ENCODE measurements around the gene ASTN2.

The ASTN2 gene

GRCh38 chr9:117156144-117156688 lies 258.6 kb downstream of the ASTN2 start:
- DNase-seq = no peak
- TF ChIP-seq GATA1 (IDR thresholded peaks at IDR 0.05; ENCODE audit: low read depth, low read length) (no peak), POLR2A (IDR thresholded peaks at IDR 0.05; ENCODE audit: low read length) (no peak)

GRCh38 chr9:117153021-117153420 lies 261.8 kb downstream of the ASTN2 start:
- TF ChIP-seq POLR2A (IDR thresholded peaks at IDR 0.05; ENCODE audit: low read length) = no peak
- no peak for TF ChIP-seq GATA1 (IDR thresholded peaks at IDR 0.05; ENCODE audit: low read depth, low read length)
- no peak for DNase-seq

GRCh38 chr9:117151716-117152115 lies 263.1 kb downstream of the ASTN2 start:
- no peak for DNase-seq
- TF ChIP-seq POLR2A (IDR thresholded peaks at IDR 0.05; ENCODE audit: low read length) (no peak), GATA1 (IDR thresholded peaks at IDR 0.05; ENCODE audit: low read depth, low read length) (no peak)

GRCh38 chr9:117149996-117150395 lies 264.9 kb downstream of the ASTN2 start:
- TF ChIP-seq GATA1 (IDR thresholded peaks at IDR 0.05; ENCODE audit: low read depth, low read length) (no peak), POLR2A (IDR thresholded peaks at IDR 0.05; ENCODE audit: low read length) (no peak)
- DNase-seq = no peak

GRCh38 chr9:117145811-117146490 lies 268.9 kb downstream of the ASTN2 start:
- TF ChIP-seq GATA1 (IDR thresholded peaks at IDR 0.05; ENCODE audit: low read depth, low read length) (no peak), POLR2A (IDR thresholded peaks at IDR 0.05; ENCODE audit: low read length) (no peak)
- DNase-seq = no peak

GRCh38 chr9:117145081-117145480 lies 269.8 kb downstream of the ASTN2 start:
- DNase-seq = no peak
- TF ChIP-seq POLR2A (IDR thresholded peaks at IDR 0.05; ENCODE audit: low read length) (no peak), GATA1 (IDR thresholded peaks at IDR 0.05; ENCODE audit: low read depth, low read length) (no peak)

- DNase-seq = no peak
- TF ChIP-seq POLR2A (IDR thresholded peaks at IDR 0.05; ENCODE audit: low read length) (no peak), GATA1 (IDR thresholded peaks at IDR 0.05; ENCODE audit: low read depth, low read length) (no peak)
Measured at GRCh38 chr9:117138231-117138630, 276.6 kb downstream of the ASTN2 start.

- TF ChIP-seq GATA1 (IDR thresholded peaks at IDR 0.05; ENCODE audit: low read depth, low read length) (no peak), POLR2A (IDR thresholded peaks at IDR 0.05; ENCODE audit: low read length) (no peak)
Measured at GRCh38 chr9:117136461-117136860, 278.4 kb downstream of the ASTN2 start.

GRCh38 chr9:117135501-117136098 lies 279.3 kb downstream of the ASTN2 start:
- TF ChIP-seq GATA1 (IDR thresholded peaks at IDR 0.05; ENCODE audit: low read depth, low read length) = no peak
- no peak for DNase-seq

More at GRCh38 chr9:117136461-117136860, 278.4 kb downstream of the ASTN2 start:
- DNase-seq = no peak

GRCh38 chr9:117134826-117135500 lies 279.9 kb downstream of the ASTN2 start:
- TF ChIP-seq POLR2A (IDR thresholded peaks at IDR 0.05; ENCODE audit: low read length) (no peak), GATA1 (IDR thresholded peaks at IDR 0.05; ENCODE audit: low read depth, low read length) (no peak)
- no peak for DNase-seq

- no peak for DNase-seq
- TF ChIP-seq GATA1 (IDR thresholded peaks at IDR 0.05; ENCODE audit: low read depth, low read length) (no peak), POLR2A (IDR thresholded peaks at IDR 0.05; ENCODE audit: low read length) (no peak)
Measured at GRCh38 chr9:117126871-117127270, 288.0 kb downstream of the ASTN2 start.

GRCh38 chr9:117125531-117125930 lies 289.3 kb downstream of the ASTN2 start:
- no peak for DNase-seq
- no peak for TF ChIP-seq GATA1 (IDR thresholded peaks at IDR 0.05; ENCODE audit: low read depth, low read length)
- TF ChIP-seq POLR2A (IDR thresholded peaks at IDR 0.05; ENCODE audit: low read length) = no peak

- no peak for DNase-seq
- TF ChIP-seq POLR2A (IDR thresholded peaks at IDR 0.05; ENCODE audit: low read length) (no peak), GATA1 (IDR thresholded peaks at IDR 0.05; ENCODE audit: low read depth, low read length) (no peak)
Measured at GRCh38 chr9:117123729-117124128, 291.1 kb downstream of the ASTN2 start.

GRCh38 chr9:117122953-117123352 lies 291.9 kb downstream of the ASTN2 start:
- no peak for TF ChIP-seq POLR2A (IDR thresholded peaks at IDR 0.05; ENCODE audit: low read length)
- TF ChIP-seq GATA1 (IDR thresholded peaks at IDR 0.05; ENCODE audit: low read depth, low read length) = no peak

More at GRCh38 chr9:117122953-117123352, 291.9 kb downstream of the ASTN2 start:
- DNase-seq = no peak

All from erythroblast (primary cell).